Activated T-helper 2 cell treated with anti-CD3 and anti-CD28 coated beads, Interferon-gamma antibody, Interleukin-2, Interleukin-4, amounts not matched to agents 10 μg/mL and 5 μg/mL and 100 μg/mL, durations not matched to agents 14 hours and 24 hours and 36 hours (primary cell): Measurements from ENCODE around the gene LYPD4. TPM values are rescaled to one million over a fixed set of nuclear protein-coding genes. Genes with fewer than 3 reads are reported as not detected.
A peak's percentile ranks its signal among the peaks of the same experiment; 100 is the strongest.
"Not testable (repeated sequence)": the region's sequence is repeated elsewhere in the genome, so short reads cannot be mapped to it uniquely, and the experiment has no call there.

Experiments used
- DNase-seq: peaks from one replicate; pipeline ENCODE4 v3.0.0; 2021; ENCODE audit warnings: low spot score
- H3K27ac Mint-ChIP-seq: one replicate; pipeline ENCODE4 v1.8.0; 2021; ENCODE audit warnings: mixed read lengths
- H3K27me3 Mint-ChIP-seq: one replicate; pipeline ENCODE4 v1.8.0; 2021; ENCODE audit warnings: low read depth, mixed read lengths
- H3K36me3 Mint-ChIP-seq: one replicate; pipeline ENCODE4 v1.8.0; 2021; ENCODE audit warnings: low read depth, mixed read lengths
- H3K4me1 Mint-ChIP-seq: one replicate; pipeline ENCODE4 v1.8.0; 2021; ENCODE audit warnings: low read depth, mixed read lengths
- H3K4me3 Mint-ChIP-seq: one replicate; pipeline ENCODE4 v1.8.0; 2021; ENCODE audit warnings: low read depth, mild to moderate bottlenecking, moderate library complexity, mixed read lengths
- H3K9me3 Mint-ChIP-seq: one replicate; pipeline ENCODE4 v1.8.0; 2021; ENCODE audit warnings: mixed read lengths
- intact Hi-C: fragments of 100-400 bp; cut with micrococcal nuclease; formaldehyde crosslinking; loops from one replicate; pipeline ENCODE4 v1.15.1; 2023
- total RNA-seq: library from RNA; stranded (reverse); gene quantifications from 2 replicates; pipeline ENCODE4 v1.2.3, GENCODE V29; 2022

Gene LYPD4
- total RNA-seq, 1 donor from 2014 or later, result not detected

- no peaks in the 10 kb centered on the region for H3K9me3 Mint-ChIP-seq
- H3K27ac Mint-ChIP-seq, result peak overlapping the region; percentile 57
- intact Hi-C loops, result no loop called here
- H3K4me3 Mint-ChIP-seq, result peak overlapping the region; percentile 44
- peaks cover 43% of the 10 kb centered on the region for H3K4me1 Mint-ChIP-seq
- H3K27me3 Mint-ChIP-seq, result no peaks in the 10 kb centered on the region
- no peak for DNase-seq
- H3K36me3 Mint-ChIP-seq, result peaks cover 23% of the 10 kb centered on the region
These were observed 35.8 kb upstream of the LYPD4 start for GRCh38 chr19:41880329-41880708.

- H3K4me3 Mint-ChIP-seq, result peak overlapping the region; percentile 44
These were observed 35.3 kb upstream of the LYPD4 start for GRCh38 chr19:41879670-41880328.

GRCh38 chr19:41879080-41879479, 34.6 kb upstream of the LYPD4 start:
- H3K27ac Mint-ChIP-seq, result no peak overlapping the region
- intact Hi-C loops, result no loop called here
- no peaks in the 10 kb centered on the region for H3K9me3 Mint-ChIP-seq
- no peak for DNase-seq
- H3K4me3 Mint-ChIP-seq, result no peak overlapping the region
- no peaks in the 10 kb centered on the region for H3K27me3 Mint-ChIP-seq
- peaks cover 13% of the 10 kb centered on the region for H3K36me3 Mint-ChIP-seq
- peaks cover 41% of the 10 kb centered on the region for H3K4me1 Mint-ChIP-seq

More at GRCh38 chr19:41879670-41880328, 35.3 kb upstream of the LYPD4 start:
- peaks cover 18% of the 10 kb centered on the region for H3K36me3 Mint-ChIP-seq
- H3K4me1 Mint-ChIP-seq, result peaks cover 40% of the 10 kb centered on the region
- no peak for DNase-seq
- no peaks in the 10 kb centered on the region for H3K27me3 Mint-ChIP-seq
- no peaks in the 10 kb centered on the region for H3K9me3 Mint-ChIP-seq
- H3K27ac Mint-ChIP-seq, result peak overlapping the region; percentile 57
- intact Hi-C loops, result no loop called here

GRCh38 chr19:41877916-41878905, 33.7 kb upstream of the LYPD4 start:
- no peaks in the 10 kb centered on the region for H3K9me3 Mint-ChIP-seq
- DNase-seq, result no peak
- H3K4me1 Mint-ChIP-seq, result peaks cover 43% of the 10 kb centered on the region
- no peaks in the 10 kb centered on the region for H3K27me3 Mint-ChIP-seq
- H3K27ac Mint-ChIP-seq, result peak overlapping the region; percentile 22
- no peak overlapping the region for H3K4me3 Mint-ChIP-seq
- H3K36me3 Mint-ChIP-seq, result peaks cover 8% of the 10 kb centered on the region
- intact Hi-C loops, result no loop called here

GRCh38 chr19:41876847-41877832, 32.7 kb upstream of the LYPD4 start, which contains the start of gene CD79A:
Gene CD79A, plus strand, starts transcription at chr19:41877279. Its CDS starts 26 bp downstream, at chr19:41877305.
- no peak for DNase-seq
- Mint-ChIP-seq H3K9me3 (no peaks in the 10 kb centered on the region), H3K4me1 (peaks cover 46% of the 10 kb centered on the region), H3K36me3 (peaks cover 11% of the 10 kb centered on the region), H3K4me3 (no peak within 1 kb of the TSS), H3K27ac (peak within 1 kb of the TSS; percentile 67), H3K27me3 (no peaks in the 10 kb centered on the region)
- intact Hi-C loops, result no loop called here

GRCh38 chr19:41875973-41876372, 31.5 kb upstream of the LYPD4 start:
- intact Hi-C loops, result loop anchor here (1.0 kb wide), 1 partner anchor 8 kb away; no protein-coding TSS in a partner anchor
- not testable (repeated sequence) for H3K9me3 Mint-ChIP-seq, DNase-seq, H3K27me3 Mint-ChIP-seq
- peak overlapping the region; percentile 91 for H3K27ac Mint-ChIP-seq
- H3K4me1 Mint-ChIP-seq, result peaks cover 51% of the 10 kb centered on the region
- H3K36me3 Mint-ChIP-seq, result peaks cover 21% of the 10 kb centered on the region
- peak overlapping the region; percentile 30 for H3K4me3 Mint-ChIP-seq

GRCh38 chr19:41872775-41873647, 28.5 kb upstream of the LYPD4 start:
- peaks cover 68% of the 10 kb centered on the region for H3K4me1 Mint-ChIP-seq
- peak overlapping the region; percentile 72 for H3K27ac Mint-ChIP-seq
- intact Hi-C loops, result loop anchor here (1.0 kb wide), 1 partner anchor 78 kb away; no protein-coding TSS in a partner anchor
- peaks cover 45% of the 10 kb centered on the region for H3K36me3 Mint-ChIP-seq
- H3K9me3 Mint-ChIP-seq, result no peaks in the 10 kb centered on the region
- H3K4me3 Mint-ChIP-seq, result peak overlapping the region; percentile 21
- peak; percentile 56 for DNase-seq
- H3K27me3 Mint-ChIP-seq, result no peaks in the 10 kb centered on the region

GRCh38 chr19:41872384-41872774, 27.9 kb upstream of the LYPD4 start:
- H3K36me3 Mint-ChIP-seq, result peaks cover 50% of the 10 kb centered on the region
- peak overlapping the region; percentile 2 for H3K4me3 Mint-ChIP-seq
- no peaks in the 10 kb centered on the region for H3K9me3 Mint-ChIP-seq
- H3K27ac Mint-ChIP-seq, result peak overlapping the region; percentile 69
- no peaks in the 10 kb centered on the region for H3K27me3 Mint-ChIP-seq
- no peak for DNase-seq
- peaks cover 65% of the 10 kb centered on the region for H3K4me1 Mint-ChIP-seq
- intact Hi-C loops, result no loop called here

- no peaks in the 10 kb centered on the region for H3K9me3 Mint-ChIP-seq
- intact Hi-C loops, result loop anchor here (1.0 to 2.0 kb wide), 4 partner anchors 11 to 73 kb away; partner anchors contain the start of gene RPS19
- H3K27ac Mint-ChIP-seq, result peak overlapping the region; percentile 92
- peak; percentile 74 for DNase-seq
- H3K36me3 Mint-ChIP-seq, result peaks cover 50% of the 10 kb centered on the region
- peaks cover 61% of the 10 kb centered on the region for H3K4me1 Mint-ChIP-seq
- H3K27me3 Mint-ChIP-seq, result no peaks in the 10 kb centered on the region
- H3K4me3 Mint-ChIP-seq, result peak overlapping the region; percentile 66
These were observed 27.3 kb upstream of the LYPD4 start for GRCh38 chr19:41871573-41872383.

- Mint-ChIP-seq H3K36me3 (peaks cover 60% of the 10 kb centered on the region), H3K27me3 (no peaks in the 10 kb centered on the region), H3K4me3 (no peak overlapping the region), H3K4me1 (peaks cover 54% of the 10 kb centered on the region), H3K27ac (peak overlapping the region; percentile 67), H3K9me3 (no peaks in the 10 kb centered on the region)
- DNase-seq, result no peak
- intact Hi-C loops, result loop anchor here (2.0 kb wide), 2 partner anchors 64 to 74 kb away; no protein-coding TSS in a partner anchor
These were observed 26.0 kb upstream of the LYPD4 start for GRCh38 chr19:41870401-41870873.
